Kidney epithelial cell (primary cell): ENCODE results near the gene DBI. TPM values are rescaled to one million over a fixed set of nuclear protein-coding genes. Genes with fewer than 3 reads are reported as not detected.

Source experiments
- DNase-seq: peaks from one replicate; pipeline ENCODE4 v3.0.0-alpha.2; 2010; ENCODE audit warnings: low read depth
- H3K27me3 ChIP-seq: 2 replicates; pipeline ENCODE4 v1.6.0; 2011; ENCODE audit warnings: low read length; ENCODE audit not compliant: control insufficient read depth, insufficient read depth
- H3K36me3 ChIP-seq: 2 replicates; pipeline ENCODE4 v1.5.1; 2011; ENCODE audit warnings: low read length; ENCODE audit not compliant: control insufficient read depth, insufficient read depth
- H3K4me3 ChIP-seq: 2 replicates; pipeline ENCODE4 v1.5.1; 2011; ENCODE audit warnings: low read depth, mild to moderate bottlenecking, control low read depth, low read length
- CTCF ChIP-seq: IDR thresholded peaks from 2 replicates; pipeline ENCODE4 v1.5.1; 2011; ENCODE audit warnings: mild to moderate bottlenecking, moderate library complexity, low read length, control low read depth, inconsistent platforms; ENCODE audit not compliant: insufficient read depth, poor library complexity, severe bottlenecking
- total RNA-seq: library from RNA; depleted of rRNA; stranded (reverse); fragments of >200 nt; gene quantifications from 2 replicates; pipeline ENCODE4 v1.2.3, GENCODE V29; 2015

The DBI gene
- total RNA-seq, 1 donor from 2014 or later: 98.0 TPM

DNA sequence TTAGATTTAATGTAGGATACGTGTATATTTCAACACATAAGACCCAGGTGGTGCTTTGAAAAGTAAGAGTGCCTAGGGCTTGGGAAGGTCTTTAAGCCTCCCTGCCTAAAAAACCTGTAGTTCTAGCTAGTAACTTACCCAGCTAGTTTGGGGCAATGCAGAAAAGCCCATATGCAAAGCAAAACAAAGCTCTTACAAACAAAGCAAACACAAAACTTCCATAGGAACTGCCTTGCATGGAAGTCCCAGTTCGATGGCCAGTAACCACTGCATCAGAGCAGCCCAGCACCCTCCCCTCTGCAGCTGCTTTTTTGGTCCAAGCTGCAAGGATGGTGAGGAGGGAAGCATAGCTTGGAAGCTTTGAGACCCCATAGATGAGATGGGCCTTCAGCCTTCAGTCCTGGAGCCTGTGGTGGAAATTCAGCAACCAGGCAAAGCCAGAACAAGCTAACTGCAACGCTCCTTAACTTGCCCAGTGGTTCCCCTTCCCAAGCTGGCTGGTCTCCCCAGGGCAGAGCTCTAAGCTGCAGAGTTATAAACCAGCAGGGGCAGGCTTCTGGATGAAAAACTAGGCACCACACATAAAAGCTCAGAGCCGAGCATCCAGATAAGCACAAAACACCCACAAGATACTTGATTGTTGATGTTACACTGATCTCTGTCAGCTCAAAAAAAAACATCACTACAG lies 16.3 kb upstream of the DBI start:
- DNase-seq: no peak
- H3K4me3 ChIP-seq: no peak overlapping the region
- TF ChIP-seq CTCF: no peak
- no peaks in the 10 kb centered on the region for H3K27me3 ChIP-seq
- H3K36me3 ChIP-seq: no peaks in the 10 kb centered on the region

DNA sequence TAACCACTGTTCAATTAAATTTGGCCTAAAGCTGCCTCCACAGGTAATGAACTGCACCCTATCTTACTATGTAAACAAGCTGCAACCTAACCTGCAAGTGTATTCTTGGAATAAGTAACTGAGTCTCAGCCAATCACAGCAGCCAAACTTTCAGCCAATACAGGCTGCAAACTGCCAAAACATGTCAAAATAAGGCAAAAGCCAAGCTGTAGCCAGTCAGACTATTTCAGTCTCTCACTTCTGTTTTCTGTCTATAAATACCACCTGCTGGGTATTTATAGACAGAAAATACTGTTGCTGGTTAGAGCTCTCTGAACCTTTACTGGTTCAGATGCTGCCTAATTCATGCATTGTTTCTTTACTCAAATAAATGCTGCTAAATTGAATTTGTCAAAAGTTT lies 14.4 kb upstream of the DBI start:
- no peak overlapping the region for H3K4me3 ChIP-seq
- DNase-seq: no peak
- no peaks in the 10 kb centered on the region for H3K27me3 ChIP-seq
- H3K36me3 ChIP-seq: no peaks in the 10 kb centered on the region
- TF ChIP-seq CTCF: no peak

DNA sequence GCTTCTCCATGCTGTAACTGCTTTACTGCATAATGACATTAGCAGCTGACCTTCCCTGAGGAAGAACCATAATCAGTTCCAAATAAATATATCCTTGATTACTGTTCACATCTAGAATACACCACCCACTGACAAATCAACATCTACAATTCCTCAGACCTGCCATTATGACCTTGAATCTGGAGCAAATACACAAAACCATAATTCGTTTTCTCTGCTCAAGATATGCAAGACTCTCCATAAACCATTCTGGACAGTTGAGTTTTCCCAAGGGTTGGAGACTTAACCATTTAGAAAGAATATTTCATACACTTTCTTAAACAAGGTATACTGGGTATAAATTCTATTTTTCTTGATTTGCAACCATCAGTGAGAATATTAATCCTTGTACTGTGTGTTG lies 11.9 kb upstream of the DBI start:
- H3K4me3 ChIP-seq: no peak overlapping the region
- DNase-seq: no peak
- H3K27me3 ChIP-seq: no peaks in the 10 kb centered on the region
- TF ChIP-seq CTCF: no peak
- no peaks in the 10 kb centered on the region for H3K36me3 ChIP-seq

DNA sequence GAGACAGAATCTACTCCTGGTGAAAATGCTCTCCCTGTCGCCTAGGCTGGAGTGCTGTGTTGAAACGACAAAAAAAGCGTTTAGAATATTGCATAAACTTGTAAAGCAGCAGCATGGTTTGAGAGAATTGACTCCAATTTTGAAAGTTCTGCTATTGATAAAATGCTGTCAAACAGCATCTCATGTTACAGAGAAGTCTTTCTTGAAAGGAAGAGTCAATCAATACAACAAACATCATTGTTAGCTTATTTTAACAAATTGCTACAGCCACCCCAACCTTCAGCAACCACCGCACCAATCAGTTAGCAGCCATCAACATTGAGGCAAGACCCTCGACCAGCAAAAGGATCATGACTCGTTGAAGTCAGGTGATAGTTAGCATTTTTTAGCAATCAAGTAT lies 7.0 kb upstream of the DBI start:
- Histone ChIP-seq H3K27me3 (no peaks in the 10 kb centered on the region), H3K4me3 (no peak overlapping the region), H3K36me3 (no peaks in the 10 kb centered on the region)
- TF ChIP-seq CTCF: no peak
- DNase-seq: no peak

DNA sequence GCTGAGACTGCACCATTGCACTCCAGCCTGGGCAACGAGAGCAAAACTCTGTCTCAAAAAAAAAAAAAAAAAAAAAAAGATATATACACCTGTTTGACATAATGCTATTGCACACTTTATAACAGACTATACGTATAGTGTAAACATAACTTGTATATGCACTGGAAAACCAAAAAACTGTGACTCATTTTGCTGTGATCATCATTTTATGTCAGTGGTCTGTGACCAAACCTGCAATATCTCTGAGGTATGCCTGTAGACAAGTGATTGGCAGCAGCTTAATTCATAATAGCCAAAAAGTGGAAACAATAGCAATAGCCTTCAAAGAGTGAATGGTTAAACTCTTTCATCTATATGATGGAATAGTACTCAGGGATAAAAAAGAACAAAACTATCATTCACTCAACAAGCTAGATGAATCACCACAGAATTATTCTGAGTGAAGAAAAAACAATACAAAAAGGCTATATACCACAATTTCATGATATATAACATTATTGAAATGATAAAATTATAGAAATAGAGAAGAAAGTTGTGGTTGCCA lies 6.3 kb upstream of the DBI start:
- no peaks in the 10 kb centered on the region for H3K36me3 ChIP-seq
- TF ChIP-seq CTCF: no peak

DNA sequence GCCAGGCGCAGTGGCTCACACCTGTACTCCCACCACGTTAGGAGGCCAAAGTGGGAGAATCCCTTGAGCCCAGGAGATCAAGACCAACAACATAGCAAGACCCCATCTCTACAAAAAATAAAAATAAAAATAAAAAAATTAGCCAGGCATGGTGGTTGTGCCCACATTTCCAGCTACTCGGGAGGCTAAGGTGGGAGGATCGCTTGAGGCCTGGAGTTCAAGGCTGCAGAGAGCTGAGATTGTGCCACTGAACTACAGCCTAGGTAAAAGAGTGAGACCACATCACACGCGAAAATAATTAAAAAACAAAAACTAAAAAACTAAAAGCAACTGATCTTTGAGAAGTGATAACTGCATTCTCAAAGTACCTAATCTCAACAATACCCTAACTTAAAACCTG lies 2.0 kb upstream of the DBI start:
- TF ChIP-seq CTCF: no peak
- Histone ChIP-seq H3K4me3 (no peak overlapping the region), H3K27me3 (no peaks in the 10 kb centered on the region), H3K36me3 (peaks cover 4% of the 10 kb centered on the region)
- DNase-seq: no peak

More for the DNA sequence above, 6.3 kb upstream of the DBI start:
- Histone ChIP-seq H3K4me3 (no peak overlapping the region), H3K27me3 (no peaks in the 10 kb centered on the region)
- DNase-seq: no peak
